NCI-H2171 treated with DMSO at 0.1 percent for 48 hours (cell line): ENCODE measurements around the gene CMPK1.
"Not testable (repeated sequence)": the region's sequence is repeated elsewhere in the genome, so short reads cannot be mapped to it uniquely, and the experiment has no call there.

Source experiments
- DNase-seq: peaks from one replicate; lab custom pipeline; 2025; lab: John Stamatoyannopoulos, UW

The CMPK1 gene, protein sequence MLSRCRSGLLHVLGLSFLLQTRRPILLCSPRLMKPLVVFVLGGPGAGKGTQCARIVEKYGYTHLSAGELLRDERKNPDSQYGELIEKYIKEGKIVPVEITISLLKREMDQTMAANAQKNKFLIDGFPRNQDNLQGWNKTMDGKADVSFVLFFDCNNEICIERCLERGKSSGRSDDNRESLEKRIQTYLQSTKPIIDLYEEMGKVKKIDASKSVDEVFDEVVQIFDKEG

GRCh38 chr1:47333578-47333921 lies at the start of gene CMPK1:
Gene CMPK1 (plus strand): TSS chr1:47333790. CDS start chr1:47333946, 156 bp downstream.
- peak; percentile 84 for DNase-seq

DNA sequence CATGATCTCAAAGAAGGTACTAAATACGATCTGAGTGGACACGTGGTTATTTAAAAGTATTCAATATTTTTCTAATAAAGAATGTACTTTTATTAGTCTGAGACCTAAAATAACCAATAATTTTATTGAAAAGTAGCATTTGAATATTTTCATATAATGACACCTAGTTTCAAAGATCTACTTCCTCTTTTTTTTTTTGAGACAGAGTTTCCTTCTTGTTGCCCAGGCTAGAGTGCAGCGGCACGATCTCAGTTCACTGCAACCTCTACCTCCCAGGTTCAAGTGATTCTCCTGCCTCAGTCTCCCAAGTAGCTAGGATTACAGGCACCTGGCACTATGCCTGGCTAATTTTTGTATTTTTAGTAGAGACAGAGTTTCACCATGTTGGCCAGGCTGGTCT lies 45.5 kb upstream of the CMPK1 start:
- not testable (repeated sequence) for DNase-seq

- not testable (repeated sequence) for DNase-seq
Observed at GRCh38 chr1:47294863-47295262, 38.7 kb upstream of the CMPK1 start.

DNA sequence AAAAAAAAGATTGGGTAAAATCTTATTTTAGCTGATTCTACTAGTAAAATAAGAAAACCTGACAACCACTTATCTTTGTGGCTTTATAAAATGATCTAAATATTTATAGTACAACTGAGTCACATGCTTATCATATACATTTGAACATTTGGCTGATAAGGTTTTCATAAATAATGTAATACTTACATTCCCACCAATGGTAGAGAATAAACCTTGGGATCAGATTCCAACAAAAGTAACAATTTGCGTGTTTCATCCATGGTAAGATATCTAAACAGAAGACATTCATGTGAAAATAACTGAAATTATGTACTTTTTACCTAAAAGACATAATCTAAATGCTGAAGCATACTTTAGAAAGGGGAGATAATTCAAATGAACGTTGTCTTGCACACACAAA lies 38.0 kb upstream of the CMPK1 start:
- DNase-seq, result no peak

DNA sequence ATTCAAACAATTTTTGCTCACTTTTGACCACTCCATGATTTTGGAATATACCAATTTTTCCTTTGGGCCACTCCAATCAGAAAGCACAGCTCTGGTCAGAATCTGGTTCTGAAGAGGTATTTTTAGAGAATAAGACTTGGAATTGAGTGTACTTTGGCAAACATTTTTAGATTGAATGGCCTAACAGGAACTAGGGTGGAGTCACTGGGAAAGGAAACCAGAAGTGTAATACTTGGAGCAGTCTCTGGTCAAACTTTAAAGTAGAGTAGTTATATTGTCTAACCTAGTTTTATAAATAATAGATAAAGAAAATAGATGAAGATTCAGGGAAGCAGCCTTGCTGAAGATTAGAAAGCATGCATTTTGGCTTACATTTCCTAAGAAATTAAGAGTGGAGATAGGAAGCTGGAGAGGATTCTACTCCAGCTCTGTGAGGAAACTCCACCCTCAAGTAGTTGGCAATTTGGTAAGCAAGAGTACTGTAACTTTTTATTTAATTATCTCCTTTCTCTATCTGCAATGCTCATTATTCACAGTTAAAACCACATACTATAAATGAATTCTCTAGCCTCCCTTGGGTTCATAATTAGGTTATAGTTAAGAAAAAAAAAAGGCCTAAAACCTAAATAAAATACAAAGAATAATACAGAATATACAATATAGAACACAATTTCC lies 35.4 kb upstream of the CMPK1 start:
- DNase-seq, result no peak

- DNase-seq, result no peak
Observed at GRCh38 chr1:47302472-47302871, 31.1 kb upstream of the CMPK1 start.

- peak; percentile 98 for DNase-seq
Observed at GRCh38 chr1:47309427-47309826, 24.2 kb upstream of the CMPK1 start.

GRCh38 chr1:47313915-47314664 lies 19.5 kb upstream of the CMPK1 start, which contains the start of gene STIL:
Gene STIL (minus strand): TSS chr1:47314147. CDS start chr1:47310319, 3,828 bp downstream.
- DNase-seq, result peak; percentile 99

- DNase-seq, result no peak
Observed at GRCh38 chr1:47317841-47318240, 15.7 kb upstream of the CMPK1 start.

- not testable (repeated sequence) for DNase-seq
Observed at GRCh38 chr1:47319968-47320367, 13.6 kb upstream of the CMPK1 start.

- no peak for DNase-seq
Observed at GRCh38 chr1:47323599-47324031, 10.0 kb upstream of the CMPK1 start.

GRCh38 chr1:47324682-47325081 lies 8.9 kb upstream of the CMPK1 start:
- peak; percentile 62 for DNase-seq

DNA sequence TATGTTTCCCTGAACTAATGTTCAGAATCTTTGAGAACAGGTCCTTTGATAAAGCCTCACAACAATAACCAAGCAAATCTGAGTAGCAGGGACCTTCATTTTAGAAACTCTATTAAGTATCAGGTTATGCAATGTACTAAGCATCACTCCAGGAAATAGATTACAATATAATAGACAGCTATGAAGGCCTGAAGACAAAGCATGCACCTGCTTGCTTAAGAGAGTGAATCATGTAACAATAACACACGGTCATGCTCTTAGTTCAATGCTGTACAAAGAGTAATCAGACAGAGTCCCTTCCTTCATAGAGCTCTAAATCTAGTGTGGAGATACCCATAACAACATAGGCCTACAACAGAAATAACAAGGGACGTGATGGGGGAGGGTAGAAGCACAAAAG lies 8.1 kb upstream of the CMPK1 start:
- DNase-seq, result peak; percentile 6

DNA sequence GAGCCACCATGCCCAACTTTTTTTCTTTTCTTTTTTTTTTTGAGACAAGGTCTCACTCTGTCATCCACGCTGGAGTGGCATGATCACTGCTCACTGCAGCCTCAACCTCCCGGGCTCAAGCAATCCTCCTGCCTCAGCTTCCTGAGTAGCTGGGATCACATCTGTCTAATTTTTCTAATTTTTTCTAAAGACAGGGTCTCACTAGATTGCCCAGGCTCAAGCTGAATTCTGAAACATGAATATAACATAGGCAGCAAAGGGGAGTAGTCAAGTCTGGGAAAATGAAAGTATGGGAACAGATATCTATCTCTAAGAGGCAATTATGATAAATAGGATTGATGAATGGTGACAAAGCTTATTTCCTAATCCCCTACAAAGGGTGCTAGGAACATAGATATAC lies 7.3 kb upstream of the CMPK1 start:
- no peak for DNase-seq

GRCh38 chr1:47328992-47329391 lies 4.6 kb upstream of the CMPK1 start:
- DNase-seq, result no peak

DNA sequence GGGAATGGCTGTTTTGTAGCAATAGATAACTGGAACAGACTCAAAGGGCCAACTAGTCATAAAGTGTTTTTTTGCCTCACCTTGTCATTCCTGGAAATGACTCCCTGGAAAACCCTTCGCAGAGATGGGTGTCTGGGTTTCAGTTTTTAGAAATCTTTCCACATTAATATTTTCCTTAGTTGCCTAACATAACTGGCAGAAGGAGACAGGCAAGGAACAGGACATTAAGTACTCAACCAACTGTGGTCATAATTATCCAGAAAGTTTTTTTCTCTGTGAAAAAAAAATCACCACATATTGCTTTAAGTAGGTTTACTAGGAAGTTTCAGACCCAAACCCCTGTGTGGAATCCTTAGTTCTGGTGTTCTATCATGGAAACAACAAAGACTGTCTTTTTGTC lies 3.4 kb upstream of the CMPK1 start:
- no peak for DNase-seq

- DNase-seq, result no peak
Observed at GRCh38 chr1:47331875-47332274, 1.7 kb upstream of the CMPK1 start.

GRCh38 chr1:47332779-47333577 lies 612 bp upstream of the CMPK1 start:
- no peak for DNase-seq

GRCh38 chr1:47333922-47334764 lies 553 bp downstream of the CMPK1 start:
- peak; percentile 79 for DNase-seq

DNA sequence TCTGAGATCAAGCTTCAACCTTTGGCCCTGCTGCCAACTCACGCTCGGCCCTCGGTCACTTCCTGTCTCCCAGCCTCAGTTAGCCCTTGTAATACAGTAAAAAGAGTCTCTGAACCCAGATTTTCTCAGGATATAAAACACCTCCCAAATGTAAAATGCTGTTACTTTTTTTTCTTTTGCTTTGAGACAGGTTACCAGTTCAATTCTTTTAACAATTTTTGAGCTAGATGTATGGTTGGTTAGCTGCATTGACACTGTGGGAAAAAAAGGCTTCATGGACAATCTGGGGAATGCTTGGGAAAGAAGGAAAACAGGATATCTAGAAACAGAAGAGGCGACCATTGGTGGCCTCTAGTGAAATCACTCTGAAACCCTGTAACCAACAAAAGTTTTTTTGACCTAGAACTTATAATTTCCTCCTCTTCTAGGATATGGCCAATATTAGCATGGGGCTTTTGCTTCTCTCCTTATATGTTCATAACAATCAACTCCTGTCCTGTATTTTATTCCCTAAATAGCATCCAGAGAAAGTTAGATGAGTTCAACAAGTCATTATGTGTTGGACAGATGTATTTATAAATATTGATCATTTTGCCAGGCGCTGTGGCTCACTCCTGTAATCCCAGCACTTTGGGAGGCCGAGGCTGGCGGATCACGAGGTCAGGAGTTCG lies 1.3 kb downstream of the CMPK1 start:
- no peak for DNase-seq

DNA sequence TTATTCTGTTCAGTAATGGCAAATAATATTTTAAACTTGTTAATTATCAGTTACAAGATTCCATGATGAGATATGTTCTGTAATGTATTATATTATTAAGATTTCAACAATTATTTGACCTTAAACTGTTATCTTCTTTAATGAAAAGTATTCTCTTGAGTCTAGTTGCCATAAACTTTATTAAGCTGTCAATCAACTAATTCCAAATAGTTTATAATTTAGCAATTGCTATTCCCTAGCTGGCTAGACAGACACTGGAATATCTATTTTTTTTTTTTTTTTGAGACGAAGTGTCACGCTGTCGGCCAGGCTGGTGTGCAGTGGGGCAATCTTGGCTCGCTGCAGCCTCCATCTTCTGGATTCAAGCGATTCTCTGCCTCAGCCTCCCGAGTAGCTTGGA lies 3.8 kb downstream of the CMPK1 start:
- DNase-seq, result no peak
